GM18861 (cell line): ENCODE data around the gene ASNSD1.
"Not testable (repeated sequence)": the region's sequence is repeated elsewhere in the genome, so short reads cannot be mapped to it uniquely, and the experiment has no call there.

Experiments used
- ATAC-seq: cut with Tn5 transposase; IDR thresholded peaks from one replicate; pipeline ENCODE4 v1.9.1; 2021; ENCODE audit not compliant: unreplicated experiment

Gene ASNSD1

DNA sequence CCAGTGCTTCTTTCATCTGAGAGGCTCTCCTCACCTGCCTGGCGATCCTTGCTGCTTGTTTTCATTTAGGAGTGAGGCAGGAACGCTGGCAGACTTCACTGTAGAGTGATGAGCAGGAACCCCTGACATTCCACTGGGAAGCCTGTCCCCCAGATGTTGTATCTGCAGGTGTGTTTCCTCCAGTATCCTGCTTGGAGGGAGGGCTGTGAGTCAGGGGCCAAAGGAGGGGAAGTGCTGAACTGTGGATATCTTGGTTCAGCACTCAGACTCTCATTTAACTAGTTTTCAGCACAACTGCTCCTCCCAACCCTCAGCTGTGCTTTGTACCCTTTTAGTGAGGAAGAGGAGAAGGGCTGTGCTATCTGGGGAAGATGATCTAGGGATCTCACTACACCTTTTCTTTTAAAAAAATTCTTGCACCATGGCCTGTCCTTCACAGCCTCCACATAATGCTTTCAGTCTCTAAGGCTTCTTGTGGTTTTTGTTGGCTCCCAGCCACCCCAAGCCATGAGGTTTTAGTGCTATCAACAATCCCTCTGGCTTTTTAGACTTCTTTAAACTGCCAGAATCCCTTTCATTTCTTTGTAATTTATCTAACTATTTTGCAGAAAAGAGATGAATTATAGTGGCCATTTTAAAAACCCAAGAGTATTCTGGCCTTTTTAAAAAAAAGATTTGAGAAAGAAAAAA, 24.4 kb downstream of the ASNSD1 start:
- no peak for ATAC-seq

DNA sequence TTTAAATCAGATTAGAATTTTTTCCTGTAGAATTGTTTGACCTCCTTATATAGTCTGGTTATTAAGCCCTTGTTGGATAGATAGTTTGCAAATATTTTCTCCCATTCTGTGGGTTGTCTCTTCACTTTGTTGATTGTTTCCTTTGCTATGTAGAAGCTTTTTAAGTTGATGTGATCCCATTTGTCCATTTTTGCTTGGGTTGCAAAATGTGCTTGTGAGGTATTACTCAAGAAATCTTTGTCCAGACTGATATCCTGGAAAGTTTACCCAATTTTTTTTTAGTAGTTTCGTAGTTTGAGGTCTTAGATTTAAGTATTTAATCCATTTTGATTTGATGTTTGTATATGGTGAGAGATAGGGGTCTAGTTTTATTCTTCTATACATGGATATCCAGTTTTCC, 26.5 kb downstream of the ASNSD1 start:
- not testable (repeated sequence) for ATAC-seq

DNA sequence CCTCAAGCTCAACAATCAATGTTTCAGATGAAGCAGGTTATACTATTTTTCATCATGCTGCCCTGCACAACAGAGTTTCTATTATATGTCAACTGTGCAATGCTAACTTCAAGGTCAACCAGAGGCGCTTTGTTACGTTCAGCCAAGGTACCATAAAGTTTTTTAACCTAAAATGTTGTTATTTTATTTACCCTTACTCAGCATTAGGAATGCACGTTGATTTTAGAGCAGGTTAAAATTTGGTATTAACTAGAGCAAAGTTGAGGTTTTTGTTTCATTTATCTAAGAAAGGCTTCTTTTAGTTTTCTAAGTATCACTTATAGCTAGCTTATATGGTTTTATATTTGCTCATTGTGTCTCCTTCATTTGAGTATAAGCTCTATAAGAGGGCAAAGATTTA, 35.0 kb downstream of the ASNSD1 start:
- ATAC-seq, result no peak

DNA sequence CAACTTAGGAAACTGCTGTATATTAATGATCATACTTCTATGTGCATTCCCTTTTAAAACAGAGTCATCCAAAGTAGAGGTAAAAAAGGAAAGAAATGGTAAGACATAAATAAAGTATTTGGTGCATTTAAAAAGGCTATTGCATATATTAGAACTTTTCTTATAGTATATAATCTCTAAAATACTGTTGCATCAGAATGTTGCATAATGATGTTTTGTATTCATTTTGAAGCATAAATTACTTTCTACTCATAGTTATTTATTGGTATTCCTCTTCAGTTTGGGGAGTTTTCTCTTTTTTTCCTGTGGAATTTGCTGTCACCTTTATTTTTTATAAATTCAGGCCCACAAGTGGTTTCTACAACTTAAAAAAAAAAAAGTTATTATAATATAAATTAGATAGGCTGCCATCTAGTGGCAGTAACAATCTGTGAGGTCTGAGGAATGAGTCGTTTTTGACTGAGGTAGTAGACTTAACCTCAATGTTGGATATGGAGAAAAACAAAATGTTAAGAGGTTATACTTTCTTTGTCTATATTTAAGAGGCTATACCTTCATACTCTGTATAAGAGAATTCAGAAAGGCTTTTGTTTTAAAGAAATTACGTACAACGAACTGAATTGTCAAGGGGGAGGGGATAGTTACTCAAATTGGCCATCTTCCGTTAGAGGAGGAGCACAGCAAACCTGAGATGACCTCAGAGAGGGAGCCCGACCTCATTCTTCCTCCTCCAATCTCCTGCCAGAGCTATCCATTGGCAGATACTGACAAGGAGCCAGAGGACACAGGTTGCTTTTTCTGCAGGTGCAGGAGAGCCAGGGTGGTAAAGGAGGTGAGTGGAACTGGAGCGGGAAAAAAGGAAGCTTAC, 37.0 kb downstream of the ASNSD1 start:
- ATAC-seq, result peak; percentile 47

DNA sequence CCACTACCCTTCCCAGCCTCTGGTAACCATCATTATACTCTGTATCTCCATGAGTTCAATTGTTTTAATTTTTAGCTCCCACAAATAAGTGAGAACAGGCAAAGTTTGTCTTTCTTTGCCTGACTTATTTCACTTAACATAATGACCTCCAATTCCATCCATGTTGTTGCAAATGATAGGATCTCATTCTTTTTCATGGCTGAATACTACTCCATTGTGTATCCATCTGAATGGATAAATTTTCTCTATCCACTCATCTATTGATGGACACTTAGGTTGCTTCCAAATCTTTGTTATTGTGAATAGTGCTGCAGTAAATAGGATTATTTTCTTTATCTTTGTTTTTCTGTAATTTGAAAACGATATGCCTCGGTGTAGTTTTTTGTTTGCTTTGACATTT, 39.4 kb downstream of the ASNSD1 start:
- ATAC-seq, result no peak

DNA sequence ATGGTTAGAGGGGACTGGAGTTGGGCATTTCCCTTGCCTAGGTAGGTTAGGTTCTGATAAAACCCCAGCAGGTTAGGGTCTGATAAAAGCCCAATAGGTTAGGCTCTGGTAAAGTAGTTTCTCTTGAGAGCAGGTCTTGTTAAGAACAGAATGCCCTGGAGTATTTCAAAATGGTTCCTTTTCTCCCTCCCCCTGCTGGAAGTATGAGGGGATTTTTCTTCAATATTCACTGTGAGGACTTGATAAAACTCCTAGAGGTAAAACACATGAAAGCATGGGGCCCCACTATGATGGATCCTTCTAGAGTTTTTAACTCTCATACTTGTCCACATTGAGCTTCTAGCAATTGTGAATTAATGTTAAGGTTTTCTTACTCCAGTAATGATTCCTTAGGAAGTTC, 40.8 kb downstream of the ASNSD1 start:
- ATAC-seq, result no peak

DNA sequence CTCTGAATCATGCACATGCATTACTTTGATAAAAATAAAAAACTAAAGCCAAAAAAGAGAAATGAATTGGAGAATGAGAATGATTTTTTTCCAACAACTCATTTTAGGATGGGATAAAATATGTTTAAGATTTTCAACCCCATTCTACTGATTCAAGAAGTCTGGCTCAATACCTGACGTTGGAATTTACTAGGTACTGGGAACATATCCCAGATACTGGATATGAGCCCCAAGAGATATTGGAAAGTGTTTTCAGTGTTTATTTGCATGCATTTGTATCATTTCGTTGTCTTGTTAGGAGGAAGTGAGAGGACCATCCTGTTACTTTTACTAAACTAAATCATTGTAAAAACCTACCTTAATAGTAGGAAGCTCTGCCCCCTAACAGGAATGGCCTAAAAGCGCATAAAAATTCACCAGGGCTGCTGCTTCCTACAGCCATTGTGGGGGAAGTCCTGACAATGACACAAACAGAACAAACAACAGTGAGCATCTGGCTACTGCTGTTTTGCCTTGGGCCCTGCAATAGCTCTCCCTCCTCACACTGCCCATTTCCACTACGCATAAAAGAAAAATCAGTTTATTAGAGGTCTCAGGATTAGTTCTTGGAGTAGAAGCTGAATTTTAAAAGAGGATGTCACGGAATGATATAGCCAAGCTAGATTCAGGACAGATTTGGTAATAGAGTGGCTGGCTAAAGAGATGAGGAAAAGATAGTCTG, 48.4 kb downstream of the ASNSD1 start:
- no peak for ATAC-seq

DNA sequence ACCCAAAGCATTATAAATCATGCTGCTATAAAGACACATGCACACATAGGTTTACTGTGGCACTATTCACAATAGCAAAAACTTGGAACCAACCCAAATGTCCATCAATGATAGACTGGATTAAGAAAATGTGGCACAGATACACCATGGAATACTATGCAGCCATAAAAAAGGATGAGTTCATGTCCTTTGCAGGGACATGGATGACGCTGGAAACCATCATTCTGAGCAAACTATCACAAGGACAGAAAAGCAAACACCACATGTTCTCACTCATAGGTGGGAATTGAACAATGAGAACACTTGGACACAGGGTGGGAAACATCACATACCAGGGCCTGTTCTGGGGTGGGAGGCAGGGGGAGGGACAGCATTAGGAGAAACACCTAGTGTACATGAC, 56.3 kb downstream of the ASNSD1 start:
- not testable (repeated sequence) for ATAC-seq

DNA sequence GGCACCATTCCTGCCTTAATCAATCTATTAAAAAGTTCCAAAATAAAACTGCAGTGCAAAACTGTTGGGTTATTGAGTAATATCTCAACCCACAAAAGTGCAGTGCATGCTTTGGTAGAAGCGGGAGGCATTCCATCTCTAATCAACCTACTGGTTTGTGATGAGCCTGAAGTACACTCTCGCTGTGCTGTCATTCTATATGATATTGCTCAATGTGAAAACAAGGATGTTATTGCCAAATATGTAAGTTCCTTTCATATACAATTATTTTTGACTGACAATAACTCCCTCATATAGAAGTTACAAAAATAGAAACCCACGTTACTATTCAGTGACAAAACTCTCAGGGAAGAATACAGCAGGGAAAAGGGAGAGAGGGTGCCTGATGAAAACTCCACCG, 58.3 kb downstream of the ASNSD1 start:
- no peak for ATAC-seq
